ENCODE measurements around the gene CHERP. TPM values are rescaled to one million over a fixed set of nuclear protein-coding genes. Genes with fewer than 3 reads are reported as not detected.

CHERP gene
- total and polyA plus RNA-seq, 2 of the 8 experiments (the other 6 are each of a cell fraction or from before 2014, with no cell fraction given): 13.9 to 73.7 TPM

GRCh38 chr19:16519230-16519687 is 23.0 kb downstream of the CHERP start:
- no peak for TF ChIP-seq SUZ12 (IDR thresholded peaks at IDR 0.05; ENCODE audit: low read length)
- TF ChIP-seq GABPA (IDR thresholded peaks at IDR 0.05; ENCODE audit: borderline replicate concordance, insufficient read depth, low read length): no peak

More at GRCh38 chr19:16519230-16519687, 23.0 kb downstream of the CHERP start:
- H3K9ac ChIP-seq (replicated peaks in 1 of 4; ENCODE audit: extremely low read depth in 1 of 4, low read depth in 3 of 4, low read length in 3 of 4): no peak overlapping the region
- no peak overlapping the region for H2BK120ac ChIP-seq (replicated peaks; ENCODE audit: low read depth, low read length)
- no peak overlapping the region for H3K56ac ChIP-seq (replicated peaks; ENCODE audit: insufficient read length, low read depth, low read length)
- H4K91ac ChIP-seq (replicated peaks; ENCODE audit: insufficient read length, low read length): no peak overlapping the region
- no peaks in the 10 kb centered on the region for H3K27me3 ChIP-seq (replicated peaks in 1 of 4; ENCODE audit: control insufficient read depth in 3 of 4, extremely low read depth in 1 of 4, insufficient read depth in 3 of 4, low read length in 3 of 4)
- H3K4me3 ChIP-seq (ENCODE audit: extremely low read depth in 1 of 4, insufficient read depth in 2 of 4, low read depth in 3 of 4, low read length in 4 of 4): no peak overlapping the region
- no peak overlapping the region for H2BK15ac ChIP-seq (ENCODE audit: low read length)
- no peak overlapping the region for H3K18ac ChIP-seq (ENCODE audit: extremely low read depth, low read length)
- H2BK5ac ChIP-seq (ENCODE audit: low read depth, low read length): no peak overlapping the region
- H4K8ac ChIP-seq (ENCODE audit: extremely low read depth, insufficient read depth, low read length): no peak overlapping the region
- no peaks in the 10 kb centered on the region for H3K79me1 ChIP-seq (ENCODE audit: low read depth, low read length)
- no peaks in the 10 kb centered on the region for H3K79me2 ChIP-seq (ENCODE audit: control insufficient read depth in 1 of 2, insufficient read depth in 2 of 2, low read length in 2 of 2)
- H3K36me3 ChIP-seq (ENCODE audit: control insufficient read depth in 2 of 4, insufficient read depth in 4 of 4, low read length in 3 of 4): peaks cover 32 to 72% (median 66%) of the 10 kb centered on the region in 4 experiments
- no peak overlapping the region for H3K4ac ChIP-seq (replicated peaks; ENCODE audit: insufficient read length, low read depth, low read length)
- H4K5ac ChIP-seq (ENCODE audit: insufficient read length, low read depth, low read length): no peak overlapping the region
- 91% methylated on average over 24 of the region's 24 CpGs; no CpG with 5 or more reads in 1 of the 2 experiments for WGBS, 2 experiments (ENCODE audit: extremely low coverage in 1 of 2, insufficient coverage in 1 of 2, insufficient read length in 1 of 2, insufficient replicate concordance in 2 of 2, low coverage in 1 of 2, low lambda C conversion rate in 2 of 2, missing lambda C conversion rate in 1 of 2)
- POLR2A ChIA-PET (ENCODE audit: partially characterized antibody): interaction anchor here (0.7 to 4.5 kb wide), 4 partner anchors 9 to 77 kb away, joined by 3 to 34 read pairs (median 6); no protein-coding TSS in a partner anchor
- no peak for FAIRE-seq
- no peak overlapping the region for H3K4me2 ChIP-seq (ENCODE audit: insufficient read depth in 1 of 2, low read depth in 2 of 2, low read length in 2 of 2)
- DNase-seq (ENCODE audit: low read depth in 1 of 2, low spot score in 2 of 2): no peak
- H3K23ac ChIP-seq (ENCODE audit: insufficient read length): no peak overlapping the region
- no peak overlapping the region for H2BK12ac ChIP-seq (ENCODE audit: low read depth, low read length)
- CTCF ChIA-PET (ENCODE audit: partially characterized antibody): interaction anchor here (0.5 to 6.1 kb wide), 5 partner anchors 8 to 96 kb away, joined by 3 to 67 read pairs (median 5); partner anchors contain the start of gene CHERP
- H3K9me3 ChIP-seq (ENCODE audit: insufficient read depth in 2 of 2, low read depth in 1 of 2, low read length in 1 of 2): no peaks in the 10 kb centered on the region
- H3K14ac ChIP-seq (ENCODE audit: insufficient read length): no peak overlapping the region
- H4K20me1 ChIP-seq (replicated peaks in 1 of 2; ENCODE audit: control insufficient read depth in 1 of 2, insufficient read depth in 2 of 2, low read length in 2 of 2): peaks cover 14 to 35% of the 10 kb centered on the region in 2 experiments
- no peaks in the 10 kb centered on the region for H3K23me2 ChIP-seq (ENCODE audit: low read depth, low read length)
- no peak overlapping the region for H2AFZ ChIP-seq (ENCODE audit: low read length)
- H2BK20ac ChIP-seq (ENCODE audit: low read length): no peak overlapping the region
- H3K4me1 ChIP-seq (replicated peaks in 1 of 4; ENCODE audit: control insufficient read depth in 3 of 4, insufficient read depth in 4 of 4, low read length in 3 of 4): no peaks in the 10 kb centered on the region
- no peak overlapping the region for H2AK5ac ChIP-seq (ENCODE audit: low read depth, low read length)
- no peak overlapping the region for H3K27ac ChIP-seq (ENCODE audit: low read depth, low read length)

All from H1 (cell line).